ENCODE results near the gene DLG2.

DNA sequence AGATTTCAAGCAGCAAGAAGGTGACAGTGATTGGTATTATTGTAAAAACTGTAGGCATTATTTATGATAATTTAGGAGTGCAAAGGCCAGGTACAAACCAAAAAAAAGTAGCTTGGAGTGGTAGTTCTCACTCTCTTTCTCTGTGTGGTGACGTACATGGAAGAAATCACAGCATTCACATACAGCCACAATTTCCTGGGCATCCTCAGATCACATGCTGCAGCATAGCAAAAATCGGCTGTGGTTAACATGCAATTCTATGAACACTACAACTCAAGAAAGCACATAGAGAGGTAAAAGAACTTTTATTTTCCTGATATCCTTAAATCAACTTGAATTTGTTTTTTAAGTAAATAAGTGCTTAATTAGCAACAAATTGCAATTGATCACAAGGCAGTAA is 875.8 kb downstream of the DLG2 start:
- TF ChIP-seq CTCF (IDR thresholded peaks at IDR 0.05) (no peak), POLR2A (IDR thresholded peaks at IDR 0.05) (no peak), EP300 (IDR thresholded peaks at IDR 0.05) (no peak), POLR2AphosphoS5 (IDR thresholded peaks at IDR 0.05) (no peak)
